GM18867 (cell line): Measurements from ENCODE around the gene BZW2.
"Not testable (repeated sequence)": the region's sequence is repeated elsewhere in the genome, so short reads cannot be mapped to it uniquely, and the experiment has no call there.

Source experiments
- ATAC-seq: cut with Tn5 transposase; IDR thresholded peaks from one replicate; pipeline ENCODE4 v1.9.1; 2021; ENCODE audit warnings: mild to moderate bottlenecking, moderate library complexity; ENCODE audit not compliant: unreplicated experiment

The BZW2 gene

GRCh38 chr7:16644636-16645592, 1.1 kb upstream of the BZW2 start:
- ATAC-seq: peak; percentile 5

DNA sequence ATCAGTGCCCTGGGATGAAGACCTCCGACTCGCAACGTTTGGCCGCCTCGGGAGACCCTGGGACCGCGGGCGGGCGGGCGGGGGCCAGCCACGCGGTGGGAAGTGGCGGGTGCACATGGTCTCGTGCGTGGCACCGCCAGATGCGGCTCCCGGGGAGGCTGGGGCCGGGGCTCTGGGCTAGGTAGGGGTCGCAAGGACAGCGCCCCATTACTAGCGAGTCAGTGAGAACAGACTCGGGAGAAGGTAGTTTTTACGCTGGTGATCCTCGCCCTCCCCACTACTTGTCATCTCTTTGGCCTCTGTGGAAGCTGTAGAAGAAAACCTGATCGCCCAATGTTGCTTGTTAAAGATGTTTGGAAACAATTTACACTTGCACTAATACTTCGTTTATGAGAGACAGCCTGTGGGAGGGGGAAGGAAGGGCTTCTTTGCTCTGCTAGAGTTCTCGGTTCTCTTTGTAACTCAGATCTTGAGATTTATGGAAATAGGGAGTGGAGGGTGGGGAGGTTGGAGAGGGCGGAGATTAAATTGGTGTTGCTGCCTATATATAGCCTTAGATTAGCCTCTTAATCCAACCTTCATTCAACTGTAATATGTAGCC, 591 bp downstream of the BZW2 start:
- ATAC-seq: no peak

- no peak for ATAC-seq
Measured at GRCh38 chr7:16647435-16647960, 1.5 kb downstream of the BZW2 start.

DNA sequence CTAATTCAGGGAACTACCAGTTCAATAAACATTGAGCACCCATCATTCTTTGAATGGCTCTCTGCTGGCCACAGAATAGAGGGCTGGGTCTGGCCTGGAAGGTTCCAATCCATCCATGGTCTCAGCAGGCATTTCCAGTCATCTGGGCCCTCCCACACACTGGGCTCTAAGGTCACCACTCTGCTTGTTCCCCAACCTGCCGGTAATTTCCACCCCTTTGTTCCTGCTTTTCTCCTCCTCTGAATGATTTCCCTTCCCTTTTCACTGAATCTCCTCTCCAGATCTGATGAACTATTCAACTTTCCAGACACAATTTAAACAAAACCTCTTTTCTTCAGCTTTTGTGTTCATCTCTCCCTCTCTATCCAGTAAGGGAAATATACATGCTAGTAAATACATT, 2.6 kb downstream of the BZW2 start:
- no peak for ATAC-seq

- no peak for ATAC-seq
Measured at GRCh38 chr7:16649196-16649595, 3.2 kb downstream of the BZW2 start.

GRCh38 chr7:16650266-16650665, 4.3 kb downstream of the BZW2 start:
- ATAC-seq: no peak

- ATAC-seq: no peak
Measured at GRCh38 chr7:16651396-16652239, 5.6 kb downstream of the BZW2 start.

DNA sequence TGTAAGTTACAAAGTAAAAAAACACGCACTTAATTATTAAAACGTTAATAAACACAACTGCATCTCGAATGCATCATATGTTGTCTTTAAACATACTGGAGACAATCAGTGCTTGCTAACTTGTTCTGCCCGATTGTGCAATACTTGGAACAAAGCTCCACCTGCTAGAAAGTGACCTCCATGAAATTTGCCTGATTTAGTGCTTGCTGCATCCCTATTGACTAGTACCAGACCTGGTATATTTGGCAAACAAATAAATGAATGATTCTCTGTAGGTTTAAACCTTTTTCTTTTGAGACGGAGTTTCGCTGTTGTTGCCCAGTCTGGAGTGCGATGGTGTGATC, 6.2 kb downstream of the BZW2 start:
- no peak for ATAC-seq

DNA sequence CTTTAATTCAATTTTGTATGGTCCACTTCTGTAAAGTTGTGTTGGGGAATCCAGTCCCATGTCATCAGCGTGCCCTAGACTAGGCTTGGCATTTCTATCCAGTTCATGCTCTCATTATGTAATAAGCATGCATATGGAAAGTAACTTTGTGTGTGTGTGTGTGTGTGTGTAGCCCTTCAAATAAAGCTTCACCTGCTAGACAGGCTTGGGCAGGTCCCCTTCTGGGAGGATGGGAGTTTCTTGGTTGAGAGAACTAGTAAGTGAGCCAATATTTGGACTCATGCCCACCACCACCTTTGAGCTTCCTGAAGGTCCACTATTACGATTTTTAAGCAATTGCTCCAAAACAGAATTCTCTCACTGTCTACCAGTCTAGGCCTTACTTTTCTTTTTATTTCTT, 6.9 kb downstream of the BZW2 start:
- ATAC-seq: no peak

- no peak for ATAC-seq
Measured at GRCh38 chr7:16655394-16655793, 9.4 kb downstream of the BZW2 start.

- ATAC-seq: no peak
Measured at GRCh38 chr7:16656141-16656540, 10.2 kb downstream of the BZW2 start.

GRCh38 chr7:16657656-16658279, 11.8 kb downstream of the BZW2 start:
- no peak for ATAC-seq

GRCh38 chr7:16659854-16660497, 14.0 kb downstream of the BZW2 start:
- not testable (repeated sequence) for ATAC-seq

DNA sequence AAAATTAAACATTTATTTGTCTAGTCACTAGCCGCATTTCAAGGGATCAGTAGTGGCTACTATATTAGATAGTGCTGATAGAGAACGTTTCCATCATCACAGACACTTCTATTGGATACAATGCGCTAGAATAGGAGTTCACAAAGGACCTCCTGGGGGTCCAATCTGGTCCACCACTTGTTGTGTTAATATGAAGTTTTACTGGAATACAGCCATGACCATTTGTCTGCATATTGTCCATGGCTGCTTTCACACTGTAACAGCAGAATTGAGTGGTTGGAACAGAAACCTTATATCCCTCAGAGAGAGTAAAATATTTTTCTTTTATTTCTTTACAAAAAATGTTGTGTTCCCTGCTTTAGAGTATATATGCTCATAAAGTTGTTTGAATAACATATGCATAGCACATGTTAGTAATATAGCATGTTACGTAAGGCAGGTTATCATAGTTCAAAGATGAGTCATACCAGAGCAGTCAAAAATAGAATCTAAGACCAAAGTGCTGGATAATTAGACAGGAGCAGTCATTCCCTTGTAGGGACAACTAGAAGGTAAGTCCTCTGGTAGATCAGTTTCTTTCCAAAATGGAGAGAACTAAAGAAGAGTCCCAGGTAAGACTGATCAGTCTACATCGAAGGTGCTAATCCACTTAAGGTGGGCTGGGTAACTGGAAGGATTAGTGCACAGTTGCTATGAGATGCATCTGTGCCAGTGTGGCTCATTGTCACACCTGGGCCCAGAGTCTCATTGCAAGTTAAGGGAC, 14.9 kb downstream of the BZW2 start:
- no peak for ATAC-seq

DNA sequence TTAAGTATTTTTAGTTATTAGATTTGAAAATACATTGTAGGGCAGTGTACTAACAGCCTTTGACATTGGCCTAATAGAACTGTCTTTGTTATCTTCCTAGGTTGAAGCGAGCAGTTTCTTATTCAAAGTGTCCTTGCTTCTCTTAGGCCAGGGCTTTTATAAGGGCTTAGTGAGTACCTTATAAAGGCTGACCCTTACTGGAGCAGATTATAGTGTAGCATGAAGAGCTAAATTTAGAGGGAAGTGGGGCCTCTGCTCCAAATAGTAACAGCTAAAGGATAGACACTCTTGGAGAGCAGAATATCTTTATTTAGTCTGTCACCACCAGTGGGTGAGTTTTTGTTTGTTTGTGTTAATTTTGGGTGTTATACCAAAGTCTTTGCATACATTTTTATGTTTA, 15.9 kb downstream of the BZW2 start:
- ATAC-seq: no peak

DNA sequence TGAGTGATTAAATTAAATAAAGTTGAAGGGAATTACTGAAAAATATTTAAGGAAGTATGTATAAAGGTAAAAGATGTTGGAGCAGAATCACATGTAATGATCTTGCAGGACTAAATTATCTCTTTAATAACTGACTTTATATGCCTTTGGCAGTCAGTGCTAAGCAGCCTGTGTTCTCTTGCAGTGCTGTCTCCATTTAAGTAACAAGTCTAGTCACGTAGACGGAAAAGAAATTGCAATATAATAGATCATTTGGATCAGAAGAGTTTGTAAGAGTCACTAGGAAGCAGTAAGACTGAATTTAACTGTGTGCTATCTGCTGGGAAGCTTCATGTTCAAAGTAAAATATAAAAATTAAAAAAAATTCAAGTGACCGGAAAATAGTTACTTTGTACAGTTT, 21.4 kb downstream of the BZW2 start:
- ATAC-seq: no peak

DNA sequence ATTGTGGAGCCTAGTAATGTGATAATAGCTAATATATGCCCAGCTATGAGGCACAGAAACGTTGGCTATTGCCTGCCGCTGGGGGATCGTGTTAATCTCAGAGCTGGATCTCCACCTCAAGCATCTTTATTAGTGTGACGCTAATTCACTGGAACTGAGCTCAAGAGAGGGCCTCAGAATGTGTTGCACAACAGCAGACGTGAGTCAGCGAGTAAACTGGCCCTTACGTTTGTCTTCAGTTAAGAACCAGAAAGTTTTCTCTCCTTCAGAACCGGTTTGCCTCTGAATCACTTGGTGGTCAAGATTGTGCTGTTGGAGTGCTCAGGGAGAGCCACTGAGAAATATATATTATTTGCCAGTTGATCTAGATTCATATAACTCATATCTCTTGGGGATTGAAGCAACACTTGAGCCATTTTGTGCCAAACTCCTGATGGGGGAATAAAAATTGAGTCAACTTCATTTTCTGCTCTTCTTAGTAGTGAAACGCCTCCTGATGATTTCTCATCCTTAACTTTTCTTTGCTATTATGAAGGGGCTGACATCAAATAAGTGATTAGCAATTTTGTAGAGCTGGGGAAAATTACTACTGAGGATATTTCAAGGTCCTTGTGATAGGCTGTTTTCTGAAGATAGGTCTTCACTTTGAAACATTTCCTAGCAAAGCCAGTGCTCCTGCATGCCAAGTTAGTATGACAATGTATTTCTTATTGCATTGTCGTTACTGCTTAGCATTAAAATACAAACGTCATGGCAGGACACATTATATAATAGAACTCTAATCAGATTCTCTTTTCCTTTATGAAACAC, 22.3 kb downstream of the BZW2 start:
- ATAC-seq: no peak

DNA sequence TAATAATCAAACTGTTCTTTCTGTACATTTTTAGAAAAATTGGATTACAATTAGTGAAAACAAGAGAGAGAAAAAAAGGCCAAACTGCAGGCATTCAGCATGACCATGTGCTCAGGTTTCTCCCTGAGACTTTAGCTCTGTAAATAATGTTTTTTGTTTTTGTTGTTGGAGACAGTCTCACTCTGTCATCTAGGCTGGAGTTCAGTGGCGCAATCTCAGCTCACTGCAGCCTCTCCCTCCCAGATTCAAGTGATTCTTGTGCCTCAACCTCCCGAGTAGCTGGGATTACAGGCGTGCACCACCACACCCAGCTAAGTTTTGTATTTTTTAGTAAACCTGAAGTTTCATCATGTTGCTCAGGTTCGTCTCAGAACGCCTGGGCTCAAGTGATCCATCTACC, 23.0 kb downstream of the BZW2 start:
- no peak for ATAC-seq

DNA sequence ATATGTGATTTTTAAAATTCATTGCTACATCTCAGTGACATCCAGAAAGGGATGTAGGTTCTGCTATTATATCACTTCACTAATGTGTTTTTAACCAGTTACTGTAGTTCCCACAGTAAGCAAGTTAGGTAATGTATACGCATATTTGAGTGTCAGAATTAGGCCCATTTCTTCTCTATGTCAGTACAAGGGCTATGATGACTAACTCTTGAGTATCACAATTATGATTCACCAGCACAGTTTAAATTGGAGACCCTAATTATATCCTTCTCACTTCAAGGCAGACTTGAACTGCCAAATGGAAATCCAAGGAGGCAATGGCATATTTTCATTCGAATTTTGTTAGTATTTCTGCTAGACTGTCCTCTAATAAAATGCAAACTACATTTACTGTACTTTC, 23.6 kb downstream of the BZW2 start:
- no peak for ATAC-seq
